ENCODE data around the gene PDE7B. TPM values are rescaled to one million over a fixed set of nuclear protein-coding genes. Genes with fewer than 3 reads are reported as not detected.

The PDE7B gene
- total and polyA plus RNA-seq, 2 donors (not counting 1 experiment from before 2014, with no cell fraction given), result 7.9 to 21.5 TPM

DNA sequence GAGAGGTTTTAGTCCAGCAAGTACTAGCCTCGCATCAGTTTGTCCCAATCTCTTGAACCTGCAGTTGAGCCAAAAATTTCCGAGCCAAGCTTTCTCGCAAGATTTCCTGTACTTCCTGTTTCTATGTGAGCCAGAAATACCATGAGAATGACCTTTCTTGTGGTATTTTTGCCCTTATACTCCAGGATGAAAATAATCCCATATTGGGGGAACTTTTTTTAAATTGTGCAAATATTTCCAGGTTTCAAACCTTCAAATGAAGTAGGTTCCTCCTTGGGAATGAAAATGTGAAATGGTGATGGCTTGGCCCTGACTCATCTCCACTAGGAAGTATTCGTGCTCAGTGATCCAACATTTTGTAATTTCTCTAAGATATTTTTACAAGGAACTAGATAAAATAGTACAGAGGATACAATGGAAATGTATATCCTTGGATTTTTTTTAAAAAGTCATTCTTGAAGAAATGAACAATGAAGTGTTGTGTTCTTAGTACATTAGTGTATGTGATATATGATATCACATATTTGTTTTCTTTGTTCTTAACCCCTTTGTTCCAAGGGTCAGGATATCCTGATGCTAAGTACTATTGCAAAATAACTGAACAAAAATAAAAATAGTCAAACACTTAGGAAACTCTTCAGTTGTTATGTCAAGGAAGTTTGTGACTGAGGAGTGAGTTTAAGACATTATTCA, 184.0 kb downstream of the PDE7B start:
- peaks cover 22% of the 10 kb centered on the region for H3K79me2 ChIP-seq (ENCODE audit: control insufficient read depth, insufficient read depth, low read length)
- TF ChIP-seq, protein P1, sequence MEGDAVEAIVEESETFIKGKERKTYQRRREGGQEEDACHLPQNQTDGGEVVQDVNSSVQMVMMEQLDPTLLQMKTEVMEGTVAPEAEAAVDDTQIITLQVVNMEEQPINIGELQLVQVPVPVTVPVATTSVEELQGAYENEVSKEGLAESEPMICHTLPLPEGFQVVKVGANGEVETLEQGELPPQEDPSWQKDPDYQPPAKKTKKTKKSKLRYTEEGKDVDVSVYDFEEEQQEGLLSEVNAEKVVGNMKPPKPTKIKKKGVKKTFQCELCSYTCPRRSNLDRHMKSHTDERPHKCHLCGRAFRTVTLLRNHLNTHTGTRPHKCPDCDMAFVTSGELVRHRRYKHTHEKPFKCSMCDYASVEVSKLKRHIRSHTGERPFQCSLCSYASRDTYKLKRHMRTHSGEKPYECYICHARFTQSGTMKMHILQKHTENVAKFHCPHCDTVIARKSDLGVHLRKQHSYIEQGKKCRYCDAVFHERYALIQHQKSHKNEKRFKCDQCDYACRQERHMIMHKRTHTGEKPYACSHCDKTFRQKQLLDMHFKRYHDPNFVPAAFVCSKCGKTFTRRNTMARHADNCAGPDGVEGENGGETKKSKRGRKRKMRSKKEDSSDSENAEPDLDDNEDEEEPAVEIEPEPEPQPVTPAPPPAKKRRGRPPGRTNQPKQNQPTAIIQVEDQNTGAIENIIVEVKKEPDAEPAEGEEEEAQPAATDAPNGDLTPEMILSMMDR (conservative IDR thresholded peaks at IDR 0.05 in 1 of 2, IDR thresholded peaks at IDR 0.05 in 1 of 2; ENCODE audit: low read depth in 1 of 2, low read length in 2 of 2), result no peak
- no peak for TF ChIP-seq EZH2 (IDR thresholded peaks at IDR 0.05; ENCODE audit: low read length, missing control alignments)
- no peak overlapping the region for H3K4me2 ChIP-seq (ENCODE audit: extremely low read depth, insufficient read depth, low read length)
- no peaks in the 10 kb centered on the region for H3K9me3 ChIP-seq (ENCODE audit: control insufficient read depth, insufficient read depth, low read depth, low read length)
- no peaks in the 10 kb centered on the region for H4K20me1 ChIP-seq (ENCODE audit: control insufficient read depth, extremely low read depth, insufficient read depth, low read length)
- peaks cover 10% of the 10 kb centered on the region for H3K4me1 ChIP-seq (ENCODE audit: control insufficient read depth, extremely low read depth, insufficient read depth, low read length)
- no peaks in the 10 kb centered on the region for H3K27me3 ChIP-seq (ENCODE audit: control insufficient read depth, insufficient read depth, low read length)
- H2AFZ ChIP-seq (ENCODE audit: low read length), result no peak overlapping the region
- no peaks in the 10 kb centered on the region for H3K36me3 ChIP-seq (ENCODE audit: control insufficient read depth, insufficient read depth, low read length)
- H3K27ac ChIP-seq (ENCODE audit: insufficient read depth, low read length), result no peak overlapping the region
- peak; percentile 56 to 60 for DNase-seq (ENCODE audit: low read depth in 2 of 2)
- no peak overlapping the region for H3K4me3 ChIP-seq (replicated peaks in 1 of 4; ENCODE audit: control extremely low read depth in 1 of 4, insufficient read depth in 1 of 4, low read depth in 3 of 4, low read length in 4 of 4)
- H3K9ac ChIP-seq (ENCODE audit: insufficient read depth, low read length), result no peak overlapping the region

DNA sequence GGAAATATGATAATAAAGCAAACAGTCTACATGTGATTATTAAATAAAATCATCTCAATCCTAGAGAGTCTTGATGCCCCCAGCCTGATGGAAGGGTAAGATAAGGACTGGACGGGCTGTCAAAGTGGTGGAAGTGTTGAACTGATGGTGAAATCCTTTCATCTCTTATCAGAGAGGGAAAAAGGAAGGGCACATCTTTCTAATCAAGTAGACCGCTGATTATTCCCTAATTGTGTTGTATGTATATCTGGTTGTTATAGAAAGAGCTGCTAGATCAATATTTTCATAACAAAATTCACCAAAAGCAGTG, 184.5 kb downstream of the PDE7B start:
- Histone ChIP-seq H4K20me1 (ENCODE audit: control insufficient read depth, extremely low read depth, insufficient read depth, low read length) (no peaks in the 10 kb centered on the region), H3K27me3 (ENCODE audit: control insufficient read depth, insufficient read depth, low read length) (no peaks in the 10 kb centered on the region), H3K27ac (ENCODE audit: insufficient read depth, low read length) (peak overlapping the region; percentile 6), H3K4me2 (ENCODE audit: extremely low read depth, insufficient read depth, low read length) (no peak overlapping the region), H3K4me1 (ENCODE audit: control insufficient read depth, extremely low read depth, insufficient read depth, low read length) (peaks cover 10% of the 10 kb centered on the region), H3K9ac (ENCODE audit: insufficient read depth, low read length) (no peak overlapping the region), H3K36me3 (ENCODE audit: control insufficient read depth, insufficient read depth, low read length) (no peaks in the 10 kb centered on the region), H3K79me2 (ENCODE audit: control insufficient read depth, insufficient read depth, low read length) (peaks cover 26% of the 10 kb centered on the region), H3K4me3 (replicated peaks in 1 of 4; ENCODE audit: control extremely low read depth in 1 of 4, insufficient read depth in 1 of 4, low read depth in 3 of 4, low read length in 4 of 4) (no peak overlapping the region), H3K9me3 (ENCODE audit: control insufficient read depth, insufficient read depth, low read depth, low read length) (no peaks in the 10 kb centered on the region), H2AFZ (ENCODE audit: low read length) (no peak overlapping the region)
- DNase-seq (ENCODE audit: low read depth in 2 of 2), result no peak
- TF ChIP-seq EZH2 (IDR thresholded peaks at IDR 0.05; ENCODE audit: low read length, missing control alignments), result no peak
- TF ChIP-seq, protein P1 (conservative IDR thresholded peaks at IDR 0.05 in 1 of 2, IDR thresholded peaks at IDR 0.05 in 1 of 2; ENCODE audit: low read depth in 1 of 2, low read length in 2 of 2), result no peak

DNA sequence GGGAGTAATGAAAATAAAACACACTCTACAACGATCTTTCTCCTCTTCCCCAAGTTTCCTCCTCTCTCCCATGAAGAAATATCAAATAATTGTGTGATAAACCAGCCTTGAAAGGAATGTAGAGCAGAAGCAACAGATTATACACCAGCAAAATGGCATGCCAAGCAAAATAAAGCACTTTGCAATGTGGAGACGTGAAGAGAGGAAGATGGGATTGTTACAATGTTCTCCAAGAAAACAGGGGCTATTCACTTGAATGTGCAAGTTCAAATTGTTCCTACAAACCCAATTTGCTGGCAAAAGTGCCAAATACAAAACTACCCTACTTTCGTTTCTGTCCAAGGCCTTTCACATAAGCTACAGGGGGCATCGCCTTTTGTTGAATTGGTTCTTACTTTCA, 185.1 kb downstream of the PDE7B start:
- no peaks in the 10 kb centered on the region for H3K27me3 ChIP-seq (ENCODE audit: control insufficient read depth, insufficient read depth, low read length)
- no peak overlapping the region for H3K9ac ChIP-seq (ENCODE audit: insufficient read depth, low read length)
- peak overlapping the region; percentile 93 for H3K27ac ChIP-seq (ENCODE audit: insufficient read depth, low read length)
- H4K20me1 ChIP-seq (ENCODE audit: control insufficient read depth, extremely low read depth, insufficient read depth, low read length), result no peaks in the 10 kb centered on the region
- no peak overlapping the region for H2AFZ ChIP-seq (ENCODE audit: low read length)
- TF ChIP-seq, protein P1 (conservative IDR thresholded peaks at IDR 0.05 in 1 of 2, IDR thresholded peaks at IDR 0.05 in 1 of 2; ENCODE audit: low read depth in 1 of 2, low read length in 2 of 2), result no peak
- TF ChIP-seq EZH2 (IDR thresholded peaks at IDR 0.05; ENCODE audit: low read length, missing control alignments), result no peak
- H3K36me3 ChIP-seq (ENCODE audit: control insufficient read depth, insufficient read depth, low read length), result no peaks in the 10 kb centered on the region
- peak overlapping the region; percentile 97 for H3K4me2 ChIP-seq (ENCODE audit: extremely low read depth, insufficient read depth, low read length)
- peak in 1 of 2 donors; percentile 31 for DNase-seq (ENCODE audit: low read depth in 2 of 2)
- H3K4me3 ChIP-seq (replicated peaks in 1 of 4; ENCODE audit: control extremely low read depth in 1 of 4, insufficient read depth in 1 of 4, low read depth in 3 of 4, low read length in 4 of 4), result peak overlapping the region in 1 of 4 experiments; percentile 76
- H3K9me3 ChIP-seq (ENCODE audit: control insufficient read depth, insufficient read depth, low read depth, low read length), result no peaks in the 10 kb centered on the region
- H3K4me1 ChIP-seq (ENCODE audit: control insufficient read depth, extremely low read depth, insufficient read depth, low read length), result peaks cover 10% of the 10 kb centered on the region
- peaks cover 30% of the 10 kb centered on the region for H3K79me2 ChIP-seq (ENCODE audit: control insufficient read depth, insufficient read depth, low read length)

Data from fibroblast of lung (primary cell).